ENCODE data around the gene ZFX. TPM values are rescaled to one million over a fixed set of nuclear protein-coding genes. Genes with fewer than 3 reads are reported as not detected.

The ZFX gene
- total RNA-seq, 1 donor from 2014 or later: 66.4 TPM

- no peak for DNase-seq (ENCODE audit: low spot score)
These were observed 51.7 kb downstream of the ZFX start for GRCh38 chrX:24201216-24201615.

- no peak for DNase-seq (ENCODE audit: low spot score)
These were observed 53.0 kb downstream of the ZFX start for GRCh38 chrX:24202465-24203031.

GRCh38 chrX:24203072-24203808 lies 53.7 kb downstream of the ZFX start:
- no peak for DNase-seq (ENCODE audit: low spot score)

DNA sequence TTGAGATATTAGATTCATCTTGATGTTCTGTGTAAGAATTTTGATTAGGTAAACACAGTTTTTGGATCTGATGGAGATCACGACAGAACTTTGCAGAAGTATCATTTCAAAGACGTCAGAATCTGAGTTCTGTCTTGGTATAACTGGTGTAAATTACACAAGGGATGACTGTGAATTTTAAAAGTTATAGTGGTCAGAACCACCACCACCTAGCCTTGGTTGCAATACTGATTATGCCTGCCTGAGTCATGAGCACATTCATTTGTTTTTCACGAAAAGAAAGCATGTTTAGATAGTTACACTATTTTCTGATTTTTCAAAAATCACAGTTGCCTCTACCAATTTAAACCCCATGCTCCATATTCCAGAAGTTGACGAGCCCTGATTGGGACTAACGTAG lies 54.8 kb downstream of the ZFX start:
- DNase-seq (ENCODE audit: low spot score): no peak

DNA sequence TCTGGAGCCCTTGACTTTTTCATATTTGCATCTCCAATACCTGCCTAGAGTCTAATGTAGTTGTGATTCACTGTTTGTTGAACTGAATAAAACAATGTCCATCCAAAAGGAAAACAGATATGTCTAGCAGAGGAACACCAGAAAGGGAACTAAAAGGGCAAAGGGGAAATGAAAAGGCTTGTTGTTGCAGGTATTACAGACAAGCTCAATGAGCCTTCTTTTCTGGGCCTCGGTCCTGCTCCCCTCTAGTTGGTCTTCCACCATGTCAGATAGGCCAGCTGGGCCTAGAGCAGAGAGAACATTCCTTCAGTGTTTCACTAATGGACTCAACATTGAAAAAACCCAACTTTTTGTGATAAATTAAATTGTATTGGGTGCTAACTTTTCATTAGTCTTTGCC lies 55.4 kb downstream of the ZFX start:
- DNase-seq (ENCODE audit: low spot score): no peak

GRCh38 chrX:24207826-24208225 lies 58.3 kb downstream of the ZFX start:
- no peak for DNase-seq (ENCODE audit: low spot score)

DNA sequence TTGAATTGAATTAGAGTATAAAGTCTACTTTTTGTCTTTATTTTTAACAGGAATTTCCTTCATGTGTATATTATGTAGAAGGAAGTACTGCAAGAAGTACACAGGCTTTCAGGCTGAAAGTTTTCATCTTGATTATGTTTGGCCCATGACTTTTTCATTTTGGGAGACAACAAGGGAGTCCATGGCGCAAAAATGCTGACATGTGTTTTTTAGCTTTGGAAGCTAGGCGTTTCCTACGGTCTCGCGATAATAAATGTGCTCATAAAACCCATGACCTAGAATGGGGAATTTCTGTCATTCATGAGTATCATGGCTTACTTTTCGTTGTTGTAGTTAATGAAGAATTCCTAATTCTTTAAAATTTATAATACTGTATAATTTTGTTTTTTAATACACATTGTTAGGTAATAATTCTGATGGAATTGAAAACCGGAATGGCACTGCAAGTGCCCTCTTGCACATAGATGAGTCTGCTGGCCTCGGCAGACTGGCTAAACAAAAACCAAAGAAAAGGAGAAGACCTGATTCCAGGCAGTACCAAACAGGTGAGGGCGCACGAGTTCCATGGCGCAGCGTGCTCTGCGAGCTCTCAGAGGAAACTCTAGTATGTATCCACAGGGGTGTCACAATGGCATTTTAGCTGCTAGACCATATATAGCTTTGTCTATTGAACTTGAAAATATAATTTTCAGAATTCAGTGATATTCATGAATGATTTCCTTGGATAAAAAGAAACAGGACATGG lies 59.1 kb downstream of the ZFX start:
- no peak for DNase-seq (ENCODE audit: low spot score)

- DNase-seq (ENCODE audit: low spot score): no peak
These were observed 60.7 kb downstream of the ZFX start for GRCh38 chrX:24210190-24210589.

- no peak for DNase-seq (ENCODE audit: low spot score)
These were observed 65.0 kb downstream of the ZFX start for GRCh38 chrX:24214568-24214967.

DNA sequence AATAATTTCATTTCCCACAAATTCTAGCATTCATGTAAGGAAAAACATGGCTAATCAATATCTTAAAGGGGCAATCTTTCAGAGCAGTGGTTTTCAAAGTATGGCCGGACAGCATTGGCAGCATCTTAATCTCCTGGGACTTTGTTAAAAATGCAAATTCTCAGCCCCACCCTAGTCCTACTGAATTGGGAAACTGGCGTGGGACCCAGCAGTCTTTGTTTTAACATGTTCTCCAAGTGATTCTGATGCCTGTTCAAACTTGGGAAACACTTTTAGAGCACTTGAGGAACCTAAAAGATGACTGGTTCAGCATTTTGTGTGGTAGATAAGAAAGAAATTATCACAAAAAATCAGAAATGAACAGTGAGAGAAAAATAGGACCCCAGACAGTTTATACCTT lies 65.7 kb downstream of the ZFX start:
- no peak for DNase-seq (ENCODE audit: low spot score)

DNA sequence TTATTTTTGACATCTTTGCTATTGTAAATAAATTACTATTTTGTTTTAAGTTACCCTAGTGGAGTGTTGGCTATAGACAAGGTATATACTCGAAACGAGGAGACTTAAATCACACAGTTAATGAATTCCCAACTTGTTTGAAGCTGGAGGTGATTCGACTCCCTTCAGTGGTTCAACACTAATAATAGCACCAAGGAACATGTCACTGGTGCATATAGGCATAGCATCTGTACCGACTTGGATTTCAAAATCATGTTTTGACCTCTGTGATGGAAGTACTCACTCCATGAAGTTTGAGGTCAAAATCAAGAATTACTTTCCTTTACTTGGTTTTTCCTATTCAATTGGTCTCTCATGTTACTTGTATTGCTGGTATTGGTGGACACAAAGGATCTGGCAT lies 66.5 kb downstream of the ZFX start:
- no peak for DNase-seq (ENCODE audit: low spot score)

- DNase-seq (ENCODE audit: low spot score): no peak
These were observed 67.3 kb downstream of the ZFX start for GRCh38 chrX:24216827-24217226.

DNA sequence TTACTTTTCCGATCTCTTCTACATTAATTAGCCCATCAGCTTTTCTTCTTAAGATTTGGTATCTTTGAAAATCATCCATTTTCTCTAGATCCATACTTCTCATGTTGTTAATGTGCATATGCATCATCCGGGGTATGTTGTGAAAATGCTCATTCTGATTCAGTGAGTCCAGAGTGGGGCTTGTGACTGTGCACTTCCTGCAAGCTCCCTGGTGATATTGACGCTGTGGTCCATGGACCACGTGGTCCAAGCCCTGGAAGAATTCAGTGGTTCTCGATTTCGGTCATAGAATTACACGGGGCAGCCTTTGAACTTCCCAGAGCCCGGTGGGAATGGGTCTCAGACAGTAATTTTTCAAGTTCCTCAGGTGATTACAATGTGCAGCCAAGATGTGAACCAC lies 69.8 kb downstream of the ZFX start:
- no peak for DNase-seq (ENCODE audit: low spot score)

GRCh38 chrX:24221872-24222271 lies 72.3 kb downstream of the ZFX start:
- DNase-seq (ENCODE audit: low spot score): no peak

- no peak for DNase-seq (ENCODE audit: low spot score)
These were observed 75.7 kb downstream of the ZFX start for GRCh38 chrX:24225265-24225664.

DNA sequence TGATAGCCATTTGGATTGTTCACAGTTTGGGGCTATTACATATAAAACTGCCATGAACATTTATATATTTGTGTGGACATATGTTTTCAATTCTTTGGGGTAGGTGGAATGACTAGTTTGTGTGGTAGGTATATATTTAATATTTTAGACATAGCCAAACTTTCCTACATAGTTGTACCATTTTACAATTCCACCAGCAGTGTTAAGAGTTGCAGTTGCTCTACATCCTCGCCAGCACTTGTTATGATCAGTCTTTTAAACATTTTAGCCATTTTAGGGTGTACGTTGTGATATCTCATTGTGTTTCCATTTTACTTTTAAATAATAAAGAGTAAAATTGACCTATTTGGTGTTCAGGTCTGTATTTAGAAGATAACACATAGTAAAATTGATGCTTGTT lies 76.6 kb downstream of the ZFX start:
- DNase-seq (ENCODE audit: low spot score): no peak

GRCh38 chrX:24228596-24228995 lies 79.1 kb downstream of the ZFX start:
- no peak for DNase-seq (ENCODE audit: low spot score)

DNA sequence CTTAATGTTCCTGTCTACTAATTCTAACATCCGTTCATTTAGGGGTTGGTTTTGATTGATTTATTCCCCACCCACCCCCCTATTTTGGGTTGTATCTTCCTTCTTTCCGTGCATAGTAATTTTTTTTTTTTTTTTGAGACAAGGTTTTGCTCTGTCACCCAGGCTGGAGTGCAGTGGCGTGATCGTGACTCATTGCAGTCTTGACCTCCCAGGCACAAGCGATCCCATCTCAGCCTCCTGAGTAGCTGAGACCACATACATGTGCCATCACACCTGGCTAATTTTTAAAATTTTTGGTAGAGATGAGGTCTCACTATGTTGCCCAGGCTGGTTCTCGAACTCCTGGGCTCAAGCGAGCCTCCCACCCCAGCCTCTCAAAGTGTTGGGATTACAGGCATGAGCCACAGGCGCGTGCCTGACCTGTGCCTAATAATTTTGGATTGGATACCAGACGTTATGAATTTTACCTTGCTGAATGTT lies 79.9 kb downstream of the ZFX start:
- no peak for DNase-seq (ENCODE audit: low spot score)

DNA sequence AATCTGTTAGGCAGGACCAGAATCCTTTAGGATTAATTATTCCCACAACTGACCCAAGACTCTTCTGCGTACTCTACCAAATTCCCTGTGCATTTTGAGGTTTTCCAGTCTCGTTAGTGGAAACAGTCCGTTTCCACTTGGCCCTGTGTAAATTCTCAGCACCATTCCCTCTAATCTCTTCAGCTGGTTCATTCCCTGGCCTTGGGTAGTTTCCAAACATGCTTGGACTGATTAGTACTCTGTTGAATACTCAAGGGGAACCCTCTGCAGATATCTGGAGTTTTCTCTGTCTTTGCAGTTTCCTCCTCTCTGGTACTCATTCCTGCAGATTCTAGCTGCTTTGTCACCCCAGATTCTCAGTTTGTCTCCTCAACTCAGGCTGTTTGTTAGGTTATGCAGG lies 80.4 kb downstream of the ZFX start:
- no peak for DNase-seq (ENCODE audit: low spot score)

DNA sequence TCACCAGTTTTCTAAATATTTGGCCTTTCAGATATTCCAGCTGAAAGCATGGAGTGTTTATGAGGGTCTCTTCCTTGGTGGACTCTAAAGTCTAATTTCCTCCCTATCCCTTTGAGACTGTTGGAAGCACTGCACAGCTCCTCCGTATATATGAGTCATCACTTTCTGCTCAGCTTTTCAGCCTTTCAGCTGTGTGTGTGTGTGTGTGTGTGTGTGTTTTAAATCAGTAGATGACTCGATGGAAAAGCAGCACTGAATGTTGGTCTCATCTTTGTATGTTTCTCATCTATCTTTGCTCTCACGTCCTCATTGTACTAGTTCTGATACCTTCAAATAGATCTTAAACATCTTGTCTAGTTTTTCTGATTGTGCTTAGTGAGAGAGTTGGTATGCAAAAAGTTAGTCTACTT lies 81.6 kb downstream of the ZFX start:
- peak; percentile 14 for DNase-seq (ENCODE audit: low spot score)

- no peak for DNase-seq (ENCODE audit: low spot score)
These were observed 82.2 kb downstream of the ZFX start for GRCh38 chrX:24231641-24232179.

DNA sequence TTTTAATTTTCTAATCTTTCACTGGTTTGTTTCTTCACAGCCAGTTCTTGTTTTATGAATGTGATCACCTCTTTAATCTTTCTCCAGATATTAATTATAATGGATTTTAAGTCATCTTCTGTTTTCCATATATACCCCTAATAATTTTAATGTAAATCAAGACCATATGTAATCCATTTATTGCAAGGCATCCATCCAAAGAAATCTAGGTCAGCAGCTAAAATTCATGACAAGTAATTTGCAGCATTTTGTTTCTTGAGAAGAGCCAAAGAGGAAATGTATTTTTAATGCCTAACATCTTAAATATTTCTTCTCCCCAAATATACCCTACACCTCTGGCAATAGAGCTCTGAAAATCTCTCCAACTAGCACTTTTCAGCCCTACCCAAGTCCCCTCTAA lies 83.3 kb downstream of the ZFX start:
- DNase-seq (ENCODE audit: low spot score): no peak
